HFFc6 (cell line): Measurements from ENCODE around the gene SOX4. TPM values are rescaled to one million over a fixed set of nuclear protein-coding genes. Genes with fewer than 3 reads are reported as not detected.

Source experiments
- DNase-seq: peaks from one replicate; pipeline ENCODE4 v3.0.0-alpha.2; 2018
- H3K27ac Mint-ChIP-seq: 2 replicates; pipeline ENCODE4 v1.8.0; 2020; ENCODE audit warnings: mild to moderate bottlenecking, mixed read lengths
- H3K27me3 Mint-ChIP-seq: 2 replicates; pipeline ENCODE4 v1.8.0; 2021; ENCODE audit warnings: mild to moderate bottlenecking, moderate library complexity, mixed read lengths; ENCODE audit not compliant: insufficient read depth
- H3K36me3 Mint-ChIP-seq: 2 replicates; pipeline ENCODE4 v1.8.0; 2021; ENCODE audit warnings: low read depth, mixed read lengths
- H3K4me1 Mint-ChIP-seq: 2 replicates; pipeline ENCODE4 v1.8.0; 2020; ENCODE audit warnings: low read depth, mixed read lengths
- H3K4me3 Mint-ChIP-seq: 2 replicates; pipeline ENCODE4 v1.8.0; 2020; ENCODE audit warnings: mild to moderate bottlenecking, moderate library complexity, mixed read lengths
- H3K9me3 Mint-ChIP-seq: 2 replicates; pipeline ENCODE4 v1.8.0; 2020; ENCODE audit warnings: mild to moderate bottlenecking, mixed read lengths
- total RNA-seq, 6 experiments: library from RNA; stranded (reverse); fragmentation: NEBNext Ultra II Directional; extraction: Animal tissue kit (Norgen Biotek cat#: 25700); gene quantifications; 2 replicates in 1 of 6; 3 replicates in 5 of 6; pipeline ENCODE4 v1.2.3, GENCODE V29; 2021
- TF ChIP-seq, protein P1 (sequence below): fragments of 200-600 bp; sonication (generic); IDR thresholded peaks from 2 replicates; pipeline ENCODE4 v1.5.0; 2021; ENCODE audit warnings: antibody characterized with exemption, mild to moderate bottlenecking

Gene SOX4
- total RNA-seq, 6 experiments from 2014 or later: 3.3 to 6.4 (median 3.6) TPM

DNA sequence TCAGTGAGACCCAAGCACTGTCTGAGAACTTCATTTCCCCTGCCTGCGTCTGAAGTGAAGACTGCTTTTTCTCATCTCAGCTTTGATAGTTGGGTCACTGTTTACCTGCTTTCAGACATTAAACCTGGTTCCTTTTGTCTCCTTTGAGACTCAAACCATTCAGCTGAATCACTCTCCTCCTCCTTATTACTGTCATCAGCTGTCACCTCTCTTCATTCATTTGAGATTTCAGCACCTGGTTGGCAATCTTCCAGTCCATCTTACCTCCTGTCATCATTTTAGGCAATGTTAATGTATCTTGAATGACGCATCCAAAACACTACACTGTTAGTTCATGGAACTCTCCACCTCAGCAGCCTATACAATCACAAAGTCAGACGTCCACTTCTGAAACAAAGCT lies 34.3 kb upstream of the SOX4 start:
- H3K36me3 Mint-ChIP-seq: no peaks in the 10 kb centered on the region
- no peaks in the 10 kb centered on the region for H3K27me3 Mint-ChIP-seq
- DNase-seq: no peak
- peaks cover 5% of the 10 kb centered on the region; the same call in 1 of the 2 replicates for H3K9me3 Mint-ChIP-seq
- H3K4me1 Mint-ChIP-seq: no peaks in the 10 kb centered on the region
- H3K4me3 Mint-ChIP-seq: no peak overlapping the region
- TF ChIP-seq, protein P1, sequence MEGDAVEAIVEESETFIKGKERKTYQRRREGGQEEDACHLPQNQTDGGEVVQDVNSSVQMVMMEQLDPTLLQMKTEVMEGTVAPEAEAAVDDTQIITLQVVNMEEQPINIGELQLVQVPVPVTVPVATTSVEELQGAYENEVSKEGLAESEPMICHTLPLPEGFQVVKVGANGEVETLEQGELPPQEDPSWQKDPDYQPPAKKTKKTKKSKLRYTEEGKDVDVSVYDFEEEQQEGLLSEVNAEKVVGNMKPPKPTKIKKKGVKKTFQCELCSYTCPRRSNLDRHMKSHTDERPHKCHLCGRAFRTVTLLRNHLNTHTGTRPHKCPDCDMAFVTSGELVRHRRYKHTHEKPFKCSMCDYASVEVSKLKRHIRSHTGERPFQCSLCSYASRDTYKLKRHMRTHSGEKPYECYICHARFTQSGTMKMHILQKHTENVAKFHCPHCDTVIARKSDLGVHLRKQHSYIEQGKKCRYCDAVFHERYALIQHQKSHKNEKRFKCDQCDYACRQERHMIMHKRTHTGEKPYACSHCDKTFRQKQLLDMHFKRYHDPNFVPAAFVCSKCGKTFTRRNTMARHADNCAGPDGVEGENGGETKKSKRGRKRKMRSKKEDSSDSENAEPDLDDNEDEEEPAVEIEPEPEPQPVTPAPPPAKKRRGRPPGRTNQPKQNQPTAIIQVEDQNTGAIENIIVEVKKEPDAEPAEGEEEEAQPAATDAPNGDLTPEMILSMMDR: no peak
- H3K27ac Mint-ChIP-seq: no peak overlapping the region

DNA sequence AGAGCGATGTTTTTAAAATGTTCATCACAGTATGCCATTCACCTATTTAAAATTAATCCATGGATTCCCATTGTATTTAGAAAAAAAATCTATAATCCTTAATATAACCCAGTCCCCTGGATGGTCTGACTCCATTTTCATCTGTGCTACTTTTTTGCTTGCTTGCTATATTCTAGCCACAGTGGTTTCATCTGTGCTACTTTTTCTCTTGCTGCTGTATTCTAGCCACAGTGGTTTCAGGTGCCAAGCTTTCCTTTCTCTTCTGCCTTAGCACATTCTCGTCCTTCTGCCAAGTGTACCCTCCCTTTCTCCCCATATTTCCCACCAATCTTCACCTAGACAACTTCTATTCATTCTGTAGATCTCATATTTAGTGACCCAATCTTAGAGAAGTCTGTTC lies 33.3 kb upstream of the SOX4 start:
- Mint-ChIP-seq H3K27ac (no peak overlapping the region), H3K4me3 (no peak overlapping the region), H3K4me1 (no peaks in the 10 kb centered on the region), H3K9me3 (peaks cover 5% of the 10 kb centered on the region; the same call in 1 of the 2 replicates), H3K36me3 (no peaks in the 10 kb centered on the region), H3K27me3 (no peaks in the 10 kb centered on the region)
- DNase-seq: no peak
- TF ChIP-seq, protein P1: no peak

DNA sequence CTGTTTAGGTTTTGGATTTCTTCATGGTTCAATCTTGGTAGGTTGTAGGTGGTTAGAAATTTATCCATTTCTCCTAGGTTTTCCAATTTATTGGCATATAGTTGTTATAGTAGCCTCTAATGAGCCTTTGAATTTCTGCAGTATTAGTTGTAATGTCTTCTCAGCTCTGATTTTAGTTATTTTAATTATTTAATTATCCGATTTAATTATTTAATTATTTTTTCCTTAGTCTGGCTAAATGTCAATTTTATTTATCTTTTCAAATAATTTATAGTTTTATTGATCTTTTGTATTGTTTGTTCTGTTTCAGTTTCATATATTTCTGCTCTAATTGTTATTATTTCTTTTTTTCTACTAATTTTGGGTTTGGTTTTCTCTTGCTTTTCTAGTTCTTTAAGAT lies 28.1 kb upstream of the SOX4 start:
- no peaks in the 10 kb centered on the region for H3K36me3 Mint-ChIP-seq
- H3K27me3 Mint-ChIP-seq: peaks cover 4% of the 10 kb centered on the region; the same call in 1 of the 2 replicates
- H3K9me3 Mint-ChIP-seq: peaks cover 5% of the 10 kb centered on the region; the same call in 1 of the 2 replicates
- H3K27ac Mint-ChIP-seq: no peak overlapping the region
- TF ChIP-seq, protein P1: no peak
- H3K4me3 Mint-ChIP-seq: no peak overlapping the region
- no peaks in the 10 kb centered on the region for H3K4me1 Mint-ChIP-seq
- no peak for DNase-seq

DNA sequence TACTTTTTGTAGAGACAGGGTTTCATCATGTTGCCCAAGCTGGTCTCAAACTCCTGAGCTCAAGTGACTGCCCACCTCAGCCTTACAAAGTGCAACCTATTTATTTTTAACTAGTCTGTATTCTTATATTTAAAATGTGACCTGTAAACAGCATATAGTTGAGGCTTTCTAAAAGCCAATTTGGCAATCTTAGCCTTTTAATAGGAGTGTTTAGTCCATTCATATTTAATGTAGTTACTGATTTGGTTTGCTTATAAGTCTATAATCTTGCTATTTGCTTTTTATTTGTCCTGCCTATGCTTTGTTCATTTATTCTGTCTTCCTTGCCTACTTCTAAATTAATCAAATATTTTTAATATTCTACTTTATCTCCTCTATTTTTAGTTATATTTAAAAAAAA lies 15.0 kb upstream of the SOX4 start:
- Mint-ChIP-seq H3K36me3 (no peaks in the 10 kb centered on the region), H3K27me3 (no peaks in the 10 kb centered on the region), H3K27ac (no peak overlapping the region), H3K9me3 (peaks cover 14% of the 10 kb centered on the region; the same call in 1 of the 2 replicates), H3K4me3 (no peak overlapping the region), H3K4me1 (peaks cover 6% of the 10 kb centered on the region; the same call in 1 of the 2 replicates)
- TF ChIP-seq, protein P1: no peak
- no peak for DNase-seq

DNA sequence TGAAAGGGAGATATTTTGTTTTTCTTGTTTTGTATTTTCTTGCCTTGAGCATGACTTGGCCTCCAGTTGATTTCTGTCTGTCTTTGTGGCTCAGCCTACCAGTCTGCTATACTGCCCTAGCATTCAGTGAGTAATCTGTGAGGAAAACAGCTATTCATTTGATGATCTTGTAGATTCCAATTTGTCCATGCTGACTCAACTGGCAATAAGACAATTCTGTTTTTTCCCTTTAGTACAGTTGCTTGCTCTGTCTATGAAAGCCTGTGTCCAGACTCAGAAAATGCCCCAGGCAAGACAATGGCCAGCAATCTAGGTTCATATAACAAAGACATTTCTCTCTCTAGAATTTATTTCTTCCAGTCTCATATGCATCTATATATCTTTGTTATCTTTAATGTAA lies 10.9 kb upstream of the SOX4 start:
- H3K9me3 Mint-ChIP-seq: peaks cover 13% of the 10 kb centered on the region; the same call in 1 of the 2 replicates
- peaks cover 2% of the 10 kb centered on the region; the same call in 1 of the 2 replicates for H3K27me3 Mint-ChIP-seq
- TF ChIP-seq, protein P1: no peak
- H3K4me3 Mint-ChIP-seq: no peak overlapping the region
- peaks cover 12% of the 10 kb centered on the region; the same call in 1 of the 2 replicates for H3K4me1 Mint-ChIP-seq
- no peaks in the 10 kb centered on the region for H3K36me3 Mint-ChIP-seq
- DNase-seq: peak; percentile 44
- no peak overlapping the region for H3K27ac Mint-ChIP-seq
